Activated T-cell treated with anti-CD3 and anti-CD28 coated beads, Interleukin-2, amount 50 U/mL, for 72 hours (primary cell): Measurements from ENCODE around the gene RPS6KA5. TPM values are rescaled to one million over a fixed set of nuclear protein-coding genes. Genes with fewer than 3 reads are reported as not detected.
"Not testable (repeated sequence)": the region's sequence is repeated elsewhere in the genome, so short reads cannot be mapped to it uniquely, and the experiment has no call there.

Experiments used
- ATAC-seq, 2 donors: fragments of 150-1000 bp; cut with Tn5 transposase; replicated peaks in 1 of 2; 2 replicates each; pipeline ENCODE4 v1.10.0; 2021; ENCODE audit warnings: moderate library complexity in 2 of 2, mild to moderate bottlenecking in 1 of 2
- DNase-seq, 2 donors: peaks; one replicate each; pipeline ENCODE4 v3.0.0; 2021 to 2022; ENCODE audit warnings: mixed read lengths in 1 of 2
- H3K27ac Mint-ChIP-seq: one replicate; pipeline ENCODE4 v1.8.0; 2022; ENCODE audit warnings: mild to moderate bottlenecking, moderate library complexity, mixed read lengths
- H3K27me3 Mint-ChIP-seq: one replicate; pipeline ENCODE4 v1.8.0; 2022; ENCODE audit warnings: low read depth, mixed read lengths
- H3K36me3 Mint-ChIP-seq, 2 donors: one replicate each; pipeline ENCODE4 v1.8.0; 2022; ENCODE audit warnings: mixed read lengths in 2 of 2, mild to moderate bottlenecking in 1 of 2; ENCODE audit not compliant: insufficient read depth in 2 of 2
- H3K4me1 Mint-ChIP-seq: one replicate; pipeline ENCODE4 v1.8.0; 2022; ENCODE audit warnings: low read depth, mixed read lengths
- H3K4me3 Mint-ChIP-seq, 2 donors: one replicate each; pipeline ENCODE4 v1.8.0; 2022; ENCODE audit warnings: mild to moderate bottlenecking in 2 of 2, mixed read lengths in 2 of 2, moderate library complexity in 2 of 2
- H3K9me3 Mint-ChIP-seq, 2 donors: one replicate each; pipeline ENCODE4 v1.8.0; 2022; ENCODE audit warnings: mixed read lengths in 2 of 2
- total RNA-seq, 2 donors: library from RNA; stranded (reverse); gene quantifications; one replicate each; pipeline ENCODE4 v1.2.3, GENCODE V29; 2022

Gene RPS6KA5
- total RNA-seq, 2 donors from 2014 or later, result 18.5 to 30.3 TPM

DNA sequence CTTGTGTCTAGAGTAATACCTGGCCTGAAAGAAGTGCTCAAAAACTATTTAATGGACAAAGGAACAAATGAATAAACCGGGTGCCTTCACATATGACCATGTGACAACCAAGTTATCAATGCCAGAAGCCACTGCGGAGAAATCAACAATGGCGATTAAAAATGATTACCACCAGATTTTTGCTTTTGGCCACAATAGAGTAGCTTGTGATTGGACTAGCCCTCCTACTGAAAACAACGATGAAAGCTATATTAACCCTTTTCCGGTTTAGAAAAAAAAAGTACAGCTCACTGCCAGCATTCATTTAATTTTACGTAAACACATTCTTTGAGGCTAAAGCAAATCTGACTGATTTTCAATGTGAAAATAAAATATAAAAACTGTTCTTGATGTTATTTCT, 202.6 kb downstream of the RPS6KA5 start:
- no peak for ATAC-seq
- H3K27ac Mint-ChIP-seq, result no peak overlapping the region

DNA sequence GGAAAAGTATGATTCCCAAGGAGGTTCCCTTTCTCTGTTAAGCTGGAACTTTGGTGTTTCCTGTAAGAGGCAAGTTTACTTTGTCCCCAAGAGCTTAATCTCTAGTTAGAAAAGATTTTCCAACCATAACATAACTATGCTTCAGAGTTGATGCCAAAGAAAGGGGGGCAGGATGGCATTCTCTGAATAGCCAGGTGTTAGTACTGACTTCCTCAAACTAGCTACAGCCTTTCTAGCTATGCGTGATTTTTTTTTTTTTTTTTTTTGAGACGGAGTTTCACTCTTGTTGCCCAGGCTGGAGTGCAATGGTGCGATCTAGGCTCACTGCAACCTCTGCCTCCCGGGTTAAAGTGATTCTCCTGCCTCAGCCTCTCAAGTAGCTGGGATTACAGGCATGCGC, 204.3 kb downstream of the RPS6KA5 start:
- H3K4me3 Mint-ChIP-seq, H3K4me1 Mint-ChIP-seq, H3K9me3 Mint-ChIP-seq, DNase-seq, H3K36me3 Mint-ChIP-seq, H3K27ac Mint-ChIP-seq, ATAC-seq, H3K27me3 Mint-ChIP-seq: not testable (repeated sequence)

More for the DNA sequence above, 202.6 kb downstream of the RPS6KA5 start:
- DNase-seq, result no peak
- Mint-ChIP-seq H3K4me1 (no peaks in the 10 kb centered on the region), H3K36me3 (peaks cover 0 to 1% of the 10 kb centered on the region in 2 donors), H3K27me3 (no peaks in the 10 kb centered on the region), H3K9me3 (no peaks in the 10 kb centered on the region), H3K4me3 (no peak overlapping the region)

DNA sequence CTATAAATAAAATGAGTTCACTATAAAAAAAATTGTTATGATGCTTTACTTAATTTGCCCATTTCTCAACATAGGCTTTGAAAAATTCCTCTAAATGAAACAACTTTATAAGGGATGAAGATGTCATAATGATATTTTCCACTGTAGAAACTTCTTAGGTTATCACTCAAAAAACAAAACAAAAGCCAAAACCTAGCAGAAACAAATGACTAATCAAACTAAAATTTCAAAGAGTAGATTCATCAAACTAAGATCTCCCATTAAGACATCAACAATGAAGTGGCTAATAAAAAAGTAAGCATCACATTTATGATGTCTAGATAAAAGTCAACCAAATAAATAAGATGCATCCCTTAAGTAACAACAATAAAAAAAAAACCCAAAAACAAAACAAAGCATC, 207.3 kb downstream of the RPS6KA5 start:
- ATAC-seq (no peak), DNase-seq (no peak)
- H3K4me3 Mint-ChIP-seq, result no peak overlapping the region
- no peaks in the 10 kb centered on the region for H3K4me1 Mint-ChIP-seq
- H3K27me3 Mint-ChIP-seq, result no peaks in the 10 kb centered on the region
- H3K27ac Mint-ChIP-seq, result no peak overlapping the region
- no peaks in the 10 kb centered on the region for H3K9me3 Mint-ChIP-seq
- no peaks in the 10 kb centered on the region for H3K36me3 Mint-ChIP-seq

DNA sequence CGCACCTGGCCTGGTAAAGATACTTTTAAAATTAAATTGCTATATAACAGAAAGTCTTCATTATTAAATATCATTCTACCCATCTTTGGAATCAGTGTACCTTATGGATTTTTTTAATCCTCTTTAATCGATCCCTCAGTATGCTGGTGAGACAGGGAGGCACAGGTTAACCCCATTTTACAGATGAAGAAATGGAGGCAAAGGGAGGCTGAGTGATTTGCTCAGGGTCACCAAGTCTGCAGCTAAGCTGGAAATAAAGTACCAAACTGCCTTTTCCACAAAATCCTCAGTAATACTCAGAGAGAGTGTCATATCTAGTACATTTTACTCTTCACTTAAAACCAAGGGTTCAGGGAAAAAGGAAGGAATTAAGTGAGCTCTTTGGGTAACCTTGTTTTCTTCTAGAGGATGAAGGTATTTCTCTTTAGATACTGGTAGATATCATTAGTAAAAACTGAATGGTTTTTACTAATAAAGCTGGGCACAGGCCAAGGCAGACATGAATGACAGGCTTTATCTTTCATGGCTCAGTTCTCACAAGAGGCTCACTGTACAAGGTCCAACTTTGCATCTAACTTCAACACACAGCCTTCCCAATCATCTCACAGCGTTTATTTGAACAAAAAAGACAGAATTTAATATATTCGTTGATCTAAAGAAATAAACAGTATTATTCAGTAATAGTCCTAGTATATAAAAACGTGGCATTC, 209.0 kb downstream of the RPS6KA5 start:
- Mint-ChIP-seq H3K9me3 (no peaks in the 10 kb centered on the region), H3K36me3 (no peaks in the 10 kb centered on the region), H3K4me3 (no peak overlapping the region), H3K4me1 (no peaks in the 10 kb centered on the region), H3K27me3 (no peaks in the 10 kb centered on the region), H3K27ac (no peak overlapping the region)
- ATAC-seq, result no peak
- no peak for DNase-seq

DNA sequence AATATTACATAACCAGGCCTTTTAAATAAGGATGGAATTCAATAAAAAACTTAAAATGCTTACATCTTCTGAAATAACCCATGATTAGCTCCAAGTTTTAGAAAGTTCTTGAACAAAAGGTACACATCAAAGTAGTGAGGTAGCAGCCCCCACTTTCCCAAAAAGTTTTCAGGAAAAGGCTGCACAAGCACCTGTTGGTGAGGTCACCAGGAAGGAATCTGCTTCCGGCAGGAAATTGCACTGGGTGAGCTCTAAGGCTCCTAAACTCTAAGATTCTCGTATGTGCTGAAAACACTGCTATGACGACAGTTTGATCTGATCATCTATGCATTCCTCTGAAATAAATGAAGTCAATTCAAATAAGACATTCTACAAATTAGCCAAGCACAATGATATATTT, 210.0 kb downstream of the RPS6KA5 start:
- DNase-seq, result no peak
- no peak for ATAC-seq
- H3K36me3 Mint-ChIP-seq, result no peaks in the 10 kb centered on the region
- no peak overlapping the region for H3K4me3 Mint-ChIP-seq
- H3K27me3 Mint-ChIP-seq, result no peaks in the 10 kb centered on the region
- no peak overlapping the region for H3K27ac Mint-ChIP-seq
- H3K4me1 Mint-ChIP-seq, result no peaks in the 10 kb centered on the region
- no peaks in the 10 kb centered on the region for H3K9me3 Mint-ChIP-seq

DNA sequence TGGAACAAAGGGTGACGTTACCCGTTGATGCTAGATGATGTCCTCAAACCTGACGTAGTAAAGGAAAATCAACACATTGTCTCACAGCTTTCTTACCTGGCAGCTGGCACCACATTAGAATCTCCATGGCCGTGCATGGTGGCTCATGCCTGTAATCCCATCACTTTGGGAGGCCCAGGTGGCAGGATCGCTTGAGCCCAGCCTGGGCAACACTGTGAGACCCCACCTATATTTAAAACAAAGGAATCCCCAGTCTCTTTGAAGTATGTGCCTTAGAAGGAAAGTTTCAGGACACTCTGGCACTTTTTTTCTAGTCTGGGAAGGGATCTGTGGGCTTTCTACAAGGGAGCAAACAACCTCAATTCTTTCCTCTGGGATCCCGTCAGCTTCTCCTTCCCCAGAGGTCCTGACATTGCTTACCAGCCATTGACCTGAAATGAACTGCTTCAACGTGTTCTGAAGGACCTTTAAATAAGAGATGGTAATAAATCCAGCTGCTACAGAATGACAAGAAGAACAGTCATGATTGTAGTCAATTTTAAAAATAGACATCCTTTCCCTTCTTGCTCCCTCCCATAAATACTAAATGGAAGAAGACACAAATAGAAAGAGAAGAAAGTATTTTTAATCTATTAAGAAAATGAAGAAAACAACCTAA, 210.5 kb downstream of the RPS6KA5 start:
- no peaks in the 10 kb centered on the region for H3K36me3 Mint-ChIP-seq
- no peak overlapping the region for H3K27ac Mint-ChIP-seq
- H3K27me3 Mint-ChIP-seq, result no peaks in the 10 kb centered on the region
- no peak overlapping the region for H3K4me3 Mint-ChIP-seq
- H3K4me1 Mint-ChIP-seq, result no peaks in the 10 kb centered on the region
- ATAC-seq (no peak), DNase-seq (no peak)
- H3K9me3 Mint-ChIP-seq, result no peaks in the 10 kb centered on the region

DNA sequence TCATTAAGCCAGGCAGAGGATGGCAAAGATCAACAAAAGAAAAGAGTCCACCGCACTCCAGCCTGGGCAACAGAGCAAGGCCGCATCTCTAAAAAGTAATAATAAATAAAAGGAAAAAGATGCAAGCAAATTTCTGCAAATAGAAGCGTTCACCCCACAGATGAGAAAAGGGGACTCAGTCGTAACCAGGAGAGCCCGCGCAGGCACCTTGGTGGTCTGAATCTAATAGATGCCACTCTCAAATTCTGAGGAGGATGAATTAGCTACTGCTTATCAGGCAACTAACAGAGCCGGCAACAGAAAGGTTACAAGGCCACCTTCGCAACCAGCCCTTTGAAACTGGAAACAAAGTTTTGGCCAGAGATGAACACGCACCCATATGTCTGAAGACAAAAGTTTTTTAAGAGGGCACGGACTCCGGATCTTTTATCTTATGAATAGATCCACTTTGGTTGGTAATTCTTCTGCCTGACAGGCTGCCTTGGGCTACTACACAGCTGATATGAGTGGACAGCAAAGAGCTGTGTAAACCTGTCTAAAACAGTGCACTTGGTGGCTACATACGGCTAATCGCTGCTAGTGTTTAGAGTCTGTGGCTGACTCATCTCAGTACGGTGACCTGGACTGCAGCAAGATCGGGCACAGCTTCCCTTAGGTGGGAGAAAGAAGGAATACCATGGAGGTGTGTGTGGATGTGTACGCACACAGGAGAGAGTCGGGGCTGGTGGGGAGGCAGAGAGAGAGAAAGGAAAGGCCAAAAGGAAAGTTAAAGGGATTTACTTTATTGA, 211.3 kb downstream of the RPS6KA5 start:
- Mint-ChIP-seq H3K4me1 (no peaks in the 10 kb centered on the region), H3K36me3 (no peaks in the 10 kb centered on the region), H3K4me3 (no peak overlapping the region), H3K27ac (no peak overlapping the region), H3K27me3 (no peaks in the 10 kb centered on the region), H3K9me3 (no peaks in the 10 kb centered on the region)
- ATAC-seq (no peak), DNase-seq (no peak)

DNA sequence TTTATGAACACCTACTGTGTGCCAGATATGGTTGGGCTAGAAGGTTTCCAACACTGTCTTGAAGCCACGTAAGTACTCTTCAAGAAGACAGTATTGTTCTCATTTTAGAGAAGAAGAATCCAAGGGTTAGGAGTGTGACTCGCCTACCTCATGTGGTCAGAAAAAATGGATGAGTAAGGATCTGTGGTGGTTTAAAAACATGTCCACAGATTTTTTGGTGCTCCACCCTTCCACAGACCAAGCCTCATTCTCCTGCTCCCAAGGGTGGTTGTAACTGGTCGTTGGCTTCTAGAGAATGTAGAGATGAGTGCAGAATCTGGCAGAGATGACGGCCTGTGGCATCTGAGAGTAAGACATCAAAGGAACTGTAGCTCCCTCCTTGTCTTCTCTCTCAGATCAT, 213.9 kb downstream of the RPS6KA5 start:
- Mint-ChIP-seq H3K9me3 (no peaks in the 10 kb centered on the region), H3K36me3 (no peaks in the 10 kb centered on the region), H3K27me3 (no peaks in the 10 kb centered on the region), H3K27ac (no peak overlapping the region), H3K4me1 (no peaks in the 10 kb centered on the region), H3K4me3 (no peak overlapping the region)
- DNase-seq, result no peak
- no peak for ATAC-seq

DNA sequence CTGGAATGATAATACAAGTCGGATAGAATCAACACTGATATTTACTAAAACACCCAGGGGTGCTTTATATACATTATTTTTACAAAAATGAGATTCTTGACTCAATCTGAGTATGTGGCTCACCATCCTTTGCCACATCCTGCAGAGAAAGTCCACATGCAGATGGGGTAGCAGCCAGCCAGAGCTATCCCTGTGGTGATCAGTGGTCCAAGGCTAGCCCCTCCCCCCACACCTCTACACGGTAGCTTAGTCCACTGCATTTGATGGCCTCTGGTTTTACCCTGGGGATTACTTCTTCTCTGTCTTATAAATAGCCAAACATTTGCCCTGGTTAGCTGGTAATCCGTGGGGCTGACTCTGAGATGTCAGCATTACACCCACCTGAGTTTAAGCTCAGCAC, 216.1 kb downstream of the RPS6KA5 start:
- H3K4me3 Mint-ChIP-seq, result no peak overlapping the region
- H3K9me3 Mint-ChIP-seq, result no peaks in the 10 kb centered on the region

DNA sequence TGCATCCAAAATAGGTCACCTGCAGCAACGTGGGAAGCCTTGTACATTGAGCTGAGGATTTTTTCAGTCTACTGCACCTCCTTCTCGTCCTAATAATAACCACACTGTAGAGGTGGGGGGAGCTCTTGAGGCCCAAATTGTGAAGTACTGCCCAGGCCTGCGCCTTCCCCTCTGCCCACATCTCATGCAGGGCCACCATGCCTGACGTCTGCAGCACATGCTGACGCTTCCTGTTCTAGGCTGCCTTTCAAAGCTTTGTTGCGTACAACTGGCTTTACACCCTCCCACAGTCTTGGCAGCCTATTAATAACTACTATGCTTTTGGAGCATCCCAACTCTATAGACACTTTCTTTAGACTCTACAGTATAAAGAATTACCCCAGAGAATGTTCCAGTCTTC, 217.7 kb downstream of the RPS6KA5 start:
- Mint-ChIP-seq H3K4me3 (no peak overlapping the region), H3K27me3 (no peaks in the 10 kb centered on the region), H3K27ac (no peak overlapping the region), H3K36me3 (no peaks in the 10 kb centered on the region), H3K4me1 (no peaks in the 10 kb centered on the region), H3K9me3 (no peaks in the 10 kb centered on the region)
- no peak for DNase-seq
- peak in 1 of 2 donors; percentile 26 for ATAC-seq

More for the DNA sequence above, 216.1 kb downstream of the RPS6KA5 start:
- no peak overlapping the region for H3K27ac Mint-ChIP-seq
- H3K4me1 Mint-ChIP-seq, result no peaks in the 10 kb centered on the region
- no peaks in the 10 kb centered on the region for H3K27me3 Mint-ChIP-seq
- ATAC-seq, result peak in 1 of 2 donors; percentile 21
- no peaks in the 10 kb centered on the region for H3K36me3 Mint-ChIP-seq
- DNase-seq, result no peak

DNA sequence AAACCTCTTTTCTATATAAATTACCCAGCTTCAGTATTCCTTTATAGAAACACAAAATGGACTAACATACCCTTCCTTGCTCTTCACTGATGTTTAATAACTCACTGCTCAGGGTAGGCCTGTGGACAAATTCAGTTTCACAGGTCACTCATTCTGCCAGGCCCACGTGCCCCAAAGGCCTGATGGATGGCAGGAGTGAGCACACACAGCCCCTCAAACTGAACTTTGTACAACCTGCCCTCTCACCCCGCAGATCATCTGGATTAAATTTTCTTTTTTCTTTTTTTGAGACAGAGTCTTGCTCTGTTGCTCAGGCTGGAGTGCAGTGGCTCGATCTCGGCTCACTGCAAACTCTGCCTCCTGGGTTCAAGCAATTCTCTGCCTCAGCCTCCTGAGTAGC, 219.8 kb downstream of the RPS6KA5 start:
- DNase-seq, ATAC-seq, H3K4me3 Mint-ChIP-seq, H3K9me3 Mint-ChIP-seq, H3K27me3 Mint-ChIP-seq, H3K36me3 Mint-ChIP-seq: not testable (repeated sequence)
- Mint-ChIP-seq H3K27ac (peak overlapping the region; percentile 76), H3K4me1 (peaks cover 11% of the 10 kb centered on the region)

DNA sequence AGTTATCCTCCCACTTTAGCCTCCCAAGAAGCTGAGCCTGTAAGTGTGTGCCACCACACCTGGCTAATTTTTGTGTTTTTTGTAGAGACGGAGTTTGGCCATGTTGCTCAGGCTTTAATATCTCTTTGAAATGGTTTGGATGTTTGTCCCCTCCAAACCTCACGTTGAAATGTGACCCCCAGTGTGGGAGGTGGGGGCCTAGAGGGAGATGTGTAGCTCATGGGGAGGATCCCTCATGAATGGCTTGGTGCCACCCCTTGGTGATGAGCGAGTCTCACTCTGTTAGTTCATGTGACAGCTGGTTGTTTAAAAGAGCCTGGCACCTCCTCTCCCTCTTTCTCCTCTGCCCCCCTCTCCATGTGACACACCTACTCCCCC, 220.6 kb downstream of the RPS6KA5 start:
- H3K4me3 Mint-ChIP-seq, result no peak overlapping the region
- H3K36me3 Mint-ChIP-seq, result no peaks in the 10 kb centered on the region
- no peak overlapping the region for H3K27ac Mint-ChIP-seq
- peaks cover 18% of the 10 kb centered on the region for H3K4me1 Mint-ChIP-seq
- DNase-seq (no peak), ATAC-seq (no peak)
- no peaks in the 10 kb centered on the region for H3K27me3 Mint-ChIP-seq
- no peaks in the 10 kb centered on the region for H3K9me3 Mint-ChIP-seq

DNA sequence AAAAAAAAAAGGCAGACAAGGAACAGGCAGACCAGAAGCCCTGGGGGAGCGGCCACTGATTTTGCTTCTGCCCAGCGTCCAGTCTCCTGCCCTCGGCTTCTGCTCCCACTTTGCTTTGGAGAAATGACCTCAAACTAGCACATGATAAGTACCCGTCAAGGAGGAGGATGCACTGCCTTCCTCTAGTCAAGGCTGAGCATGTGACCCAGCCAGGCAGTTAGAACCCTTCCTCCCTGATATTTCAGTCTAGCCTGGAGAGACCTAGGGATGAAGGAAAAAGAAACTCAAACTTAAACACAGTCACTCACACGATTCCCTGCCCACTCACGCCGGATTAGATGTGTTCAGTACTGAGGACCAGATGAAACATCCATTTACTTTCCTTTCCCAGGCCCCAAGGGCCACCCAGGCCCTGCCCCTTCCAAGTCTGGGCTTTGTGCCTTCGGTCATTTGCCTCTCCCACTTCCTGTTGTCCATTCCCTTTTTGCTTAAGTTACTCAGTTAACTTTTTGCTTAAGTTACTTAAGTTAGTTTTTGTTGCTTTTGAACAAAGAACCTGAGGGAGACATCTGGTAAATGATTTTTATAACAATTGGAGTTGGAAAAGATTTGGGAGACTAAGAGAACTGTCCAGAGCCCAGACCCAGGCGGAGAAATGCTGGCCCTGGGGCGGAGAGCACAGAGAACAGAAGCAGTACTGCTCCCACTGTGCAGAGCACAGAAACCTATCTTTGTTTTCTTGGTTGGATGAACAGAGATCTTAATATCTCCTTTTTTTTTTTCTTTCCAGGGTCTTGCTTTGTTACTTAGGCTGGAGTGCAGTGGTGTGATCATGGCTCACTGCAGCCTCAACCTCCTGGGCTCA, 221.2 kb downstream of the RPS6KA5 start:
- H3K36me3 Mint-ChIP-seq, result no peaks in the 10 kb centered on the region
- H3K27me3 Mint-ChIP-seq, result no peaks in the 10 kb centered on the region
- no peak for ATAC-seq
- no peak overlapping the region for H3K4me3 Mint-ChIP-seq
- no peak overlapping the region for H3K27ac Mint-ChIP-seq
- DNase-seq, result no peak
- H3K4me1 Mint-ChIP-seq, result peaks cover 20% of the 10 kb centered on the region
- no peaks in the 10 kb centered on the region for H3K9me3 Mint-ChIP-seq
